Stimulated activated CD4-positive, alpha-beta T cell treated with anti-CD3 and anti-CD28 coated beads, Interleukin-1b, Interleukin-23, amount 100 ng/mL, for 48 hours (primary cell): ENCODE data around the gene NEURL4.

Source experiments
- DNase-seq: peaks from one replicate; pipeline ENCODE4 v3.0.0-alpha.2; 2020

The NEURL4 gene

DNA sequence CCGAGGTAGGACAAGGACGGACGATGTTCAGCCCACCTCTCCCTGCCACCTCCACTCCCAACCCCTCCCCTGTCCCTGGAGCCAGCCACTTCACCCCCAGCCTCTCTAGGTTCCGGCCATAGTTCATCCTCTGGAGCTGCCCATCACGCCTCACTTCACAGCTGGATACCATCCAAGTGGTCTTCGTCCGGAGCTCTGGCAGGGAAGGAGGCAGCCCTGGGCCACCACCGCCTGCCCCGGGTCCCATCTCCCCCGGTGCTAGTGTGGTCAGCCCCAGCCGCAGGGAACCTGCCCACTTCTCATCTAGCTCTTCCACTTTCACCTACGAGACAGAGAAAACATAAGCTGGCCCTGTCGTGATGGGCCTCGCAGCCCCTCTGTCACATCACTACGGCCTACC is 7.7 kb downstream of the NEURL4 start:
- no peak for DNase-seq

DNA sequence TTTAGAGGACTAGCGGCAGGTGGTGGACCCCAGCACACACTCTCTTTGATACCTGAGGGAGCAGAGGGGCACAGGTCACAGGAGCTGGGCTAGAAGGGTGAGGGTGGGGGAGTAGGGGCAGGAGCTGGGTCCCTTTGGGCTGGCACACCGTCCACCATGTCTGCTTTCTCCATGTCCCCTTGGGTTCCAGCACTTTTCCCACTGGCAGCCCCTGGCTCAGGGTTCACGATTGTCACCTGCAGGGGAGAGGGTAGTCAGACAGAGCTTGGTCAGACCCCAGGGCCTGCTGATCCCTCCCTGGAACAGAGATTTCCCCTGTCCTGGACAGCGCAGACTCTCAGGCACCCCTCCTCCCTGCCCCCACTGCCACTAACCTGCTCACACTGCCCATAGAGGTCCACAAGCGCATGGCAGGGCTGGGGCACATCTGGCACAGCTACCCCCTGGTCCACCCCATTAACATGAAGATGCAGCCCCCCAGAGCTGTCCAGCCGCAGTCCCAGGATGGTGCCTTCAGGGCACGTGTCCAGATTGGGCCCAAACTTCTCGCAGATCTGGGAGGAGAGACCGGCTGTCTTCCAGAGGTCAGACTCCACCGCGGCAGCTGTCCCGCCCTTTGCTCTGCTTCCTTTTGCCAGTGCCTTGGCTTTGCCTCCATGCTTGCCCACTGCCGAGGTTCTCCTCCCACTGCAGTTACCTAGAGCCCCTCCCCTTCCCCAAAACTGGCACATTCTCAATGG is 10.8 kb downstream of the NEURL4 start:
- DNase-seq = no peak

DNA sequence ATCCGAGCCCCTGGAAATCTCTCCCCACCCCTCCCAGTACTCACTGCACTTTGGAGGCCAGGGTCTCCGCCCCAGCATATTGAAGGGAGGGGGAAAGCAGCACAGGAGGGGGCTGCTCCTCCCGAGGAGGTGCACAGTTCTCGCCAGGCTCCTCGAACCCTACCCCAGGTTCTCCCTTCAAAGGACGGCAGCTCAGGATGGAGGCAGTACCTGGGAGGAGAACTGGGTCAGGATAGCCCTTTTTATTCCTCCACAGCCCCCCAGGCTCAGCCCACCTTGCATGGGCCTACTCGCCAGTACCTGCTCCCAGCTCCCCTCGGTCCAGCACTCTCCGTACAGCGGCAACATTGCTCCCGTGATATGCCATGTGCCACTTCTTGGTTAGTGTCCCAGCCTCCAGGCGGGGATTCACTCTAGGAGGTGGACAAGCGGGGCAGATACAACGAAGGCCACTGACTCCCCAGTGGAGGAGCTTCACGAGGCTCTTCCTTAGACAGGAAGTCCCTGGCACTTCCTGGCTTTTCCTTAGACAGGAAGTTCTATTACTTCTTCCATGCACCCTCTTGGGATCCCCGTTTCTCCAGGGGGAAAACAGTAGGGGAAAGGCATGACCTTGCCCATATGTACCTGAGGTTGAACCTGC is 11.9 kb downstream of the NEURL4 start:
- no peak for DNase-seq

DNA sequence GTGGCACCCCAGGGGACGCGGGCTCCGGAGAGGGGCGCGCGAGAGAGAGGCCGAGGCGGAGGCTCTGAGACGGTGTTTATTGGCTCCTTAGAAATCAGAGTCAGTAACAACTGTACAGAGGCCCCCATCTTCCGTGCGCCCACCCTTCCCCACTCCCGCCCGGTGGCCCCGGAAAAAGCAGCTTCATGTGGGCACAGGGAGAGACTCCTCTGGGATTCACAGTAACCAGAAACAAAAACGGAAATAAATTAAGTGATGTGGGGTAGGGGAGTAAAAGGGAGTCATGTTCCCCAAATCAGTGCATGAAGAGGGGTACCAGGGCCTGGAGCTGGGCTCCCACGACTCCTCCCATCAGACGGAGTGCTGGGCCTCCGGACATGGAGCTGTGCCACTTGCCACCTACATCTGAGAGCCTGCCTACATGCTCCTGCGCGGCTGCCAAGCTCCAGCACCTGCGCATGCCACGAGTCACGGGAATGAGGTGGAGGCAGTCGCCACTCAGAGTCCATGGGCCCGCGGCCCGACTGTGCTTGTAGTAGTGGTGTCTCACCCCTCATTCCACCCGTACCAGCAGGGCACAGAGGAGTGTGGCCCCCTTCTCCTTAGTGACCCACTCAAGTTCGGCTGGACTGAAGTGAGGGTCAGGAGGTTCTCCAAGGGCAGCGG is 13.4 kb downstream of the NEURL4 start:
- DNase-seq = no peak

DNA sequence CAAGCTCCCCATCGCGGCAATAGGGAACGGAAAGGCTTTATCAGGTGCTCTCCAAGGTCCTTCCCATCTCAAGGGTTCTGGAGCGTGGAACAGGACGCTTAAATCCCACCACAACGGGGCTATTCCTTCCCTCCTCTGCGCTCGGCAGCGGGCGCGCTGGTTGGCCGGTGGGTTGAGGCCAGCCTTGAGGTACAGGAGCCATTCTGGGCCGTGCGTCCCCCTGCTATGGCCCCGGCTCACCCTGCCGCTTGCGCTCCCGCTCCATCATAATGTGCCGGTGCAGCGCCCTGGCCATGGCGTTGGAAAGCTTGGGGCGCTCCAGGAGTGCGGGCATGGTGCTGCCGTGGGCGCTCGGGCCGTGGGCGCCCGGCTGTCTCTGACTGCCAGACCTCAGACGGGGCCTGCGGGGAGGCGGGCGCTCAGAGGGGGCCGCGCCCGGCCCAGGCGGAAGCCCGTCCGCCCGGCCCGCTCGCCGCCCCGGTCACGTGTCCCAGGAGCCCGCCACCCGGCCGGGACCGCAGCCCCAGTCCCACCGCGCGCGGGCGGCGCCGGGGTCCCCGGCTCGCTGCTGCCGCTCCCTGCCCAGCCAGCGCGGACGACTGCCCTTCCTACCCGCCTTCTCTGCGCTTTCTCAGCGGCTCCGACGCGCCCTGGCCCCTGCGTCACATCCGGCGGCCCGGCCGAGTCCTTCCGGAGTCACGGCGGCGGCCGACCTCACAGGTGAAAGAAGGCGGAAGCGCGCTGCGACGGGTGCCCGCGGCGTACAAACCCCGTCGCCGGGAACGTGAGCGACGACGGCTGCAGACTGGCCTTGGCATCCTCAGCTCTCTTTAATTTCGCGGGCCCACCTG is 14.2 kb downstream of the NEURL4 start, which contains the start of gene GPS2:
Gene GPS2, minus strand, starts transcription at position 642 of the 851 bp plus-strand sequence. Its CDS starts 308 bp downstream, at position 334.
- DNase-seq = peak; percentile 93

DNA sequence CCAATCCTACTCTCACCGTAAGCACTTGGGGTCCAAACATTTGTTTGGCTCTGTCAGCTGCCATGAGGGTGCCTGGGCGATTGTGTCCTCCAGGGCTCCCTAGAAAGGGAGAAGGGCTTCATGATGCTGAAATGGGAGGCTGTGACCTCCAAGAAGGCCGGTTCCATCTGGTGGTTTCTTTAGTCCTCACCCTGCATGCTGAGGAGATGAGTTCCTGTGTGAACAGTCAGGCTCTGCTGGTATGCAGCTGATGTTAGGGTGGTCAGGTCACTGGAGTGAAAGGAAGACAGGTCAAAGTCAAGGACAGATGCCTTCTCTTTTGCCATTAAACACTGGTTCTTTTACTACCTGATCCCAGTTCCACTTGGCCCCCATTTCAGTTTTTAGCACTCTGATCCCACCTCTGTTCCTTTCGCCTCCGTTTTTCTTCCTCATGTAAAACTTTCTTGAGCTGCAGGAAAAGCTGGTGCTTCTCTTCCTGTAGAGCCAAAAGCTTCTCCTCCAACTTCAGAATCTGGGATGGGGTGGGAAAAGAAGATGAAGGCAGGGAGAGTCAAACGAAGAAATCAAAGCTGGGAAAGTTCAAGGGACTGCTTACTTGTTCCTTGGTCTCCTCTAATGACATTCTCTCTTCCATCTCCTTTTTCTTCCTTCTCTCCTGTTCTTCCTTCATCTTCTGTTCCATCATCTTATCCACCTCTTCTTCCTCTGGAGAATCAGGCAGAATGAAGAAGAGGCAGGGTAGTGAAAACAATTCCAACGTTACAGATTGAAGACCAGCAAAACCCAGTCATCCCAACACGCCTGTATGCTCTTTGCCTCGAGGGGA is 15.0 kb downstream of the NEURL4 start:
- no peak for DNase-seq

DNA sequence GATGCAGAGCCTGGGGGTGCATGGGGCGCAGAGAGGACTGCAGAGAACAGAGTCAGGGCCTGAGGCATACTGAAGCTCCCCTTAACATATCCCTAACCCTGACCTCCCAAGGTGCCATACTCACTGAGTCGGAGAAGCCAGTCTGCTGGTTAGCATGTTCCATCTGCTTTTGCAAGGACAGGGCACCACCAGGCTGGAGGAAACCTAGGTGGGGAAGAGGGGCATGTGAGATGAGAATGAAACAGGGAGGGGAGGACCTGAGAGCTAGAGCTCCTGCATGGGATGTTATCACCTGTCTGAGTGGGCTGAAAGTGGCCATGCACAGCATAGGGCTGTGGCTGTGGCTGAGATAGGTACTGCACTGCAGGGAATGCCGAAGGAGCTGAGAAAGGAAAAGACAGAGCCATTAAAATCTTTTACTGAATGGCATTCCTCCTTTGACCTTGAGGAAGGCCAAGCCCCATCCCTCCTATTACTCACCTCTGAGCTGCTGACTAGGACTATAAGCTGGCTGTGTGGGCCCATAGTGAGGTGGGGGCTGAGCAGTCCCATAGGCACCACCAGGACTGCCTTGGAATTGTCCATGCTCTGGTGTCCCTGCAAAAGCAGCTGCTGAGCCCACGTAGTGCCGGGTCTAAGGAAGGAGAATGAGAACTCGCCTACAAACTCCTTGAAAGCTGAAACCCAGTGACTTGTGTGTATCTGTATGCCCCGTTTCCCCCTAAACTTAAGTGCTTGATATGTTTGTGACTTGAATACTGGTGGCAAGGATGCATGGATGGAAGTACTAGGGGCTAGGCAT is 15.8 kb downstream of the NEURL4 start:
- DNase-seq = peak; percentile 32

DNA sequence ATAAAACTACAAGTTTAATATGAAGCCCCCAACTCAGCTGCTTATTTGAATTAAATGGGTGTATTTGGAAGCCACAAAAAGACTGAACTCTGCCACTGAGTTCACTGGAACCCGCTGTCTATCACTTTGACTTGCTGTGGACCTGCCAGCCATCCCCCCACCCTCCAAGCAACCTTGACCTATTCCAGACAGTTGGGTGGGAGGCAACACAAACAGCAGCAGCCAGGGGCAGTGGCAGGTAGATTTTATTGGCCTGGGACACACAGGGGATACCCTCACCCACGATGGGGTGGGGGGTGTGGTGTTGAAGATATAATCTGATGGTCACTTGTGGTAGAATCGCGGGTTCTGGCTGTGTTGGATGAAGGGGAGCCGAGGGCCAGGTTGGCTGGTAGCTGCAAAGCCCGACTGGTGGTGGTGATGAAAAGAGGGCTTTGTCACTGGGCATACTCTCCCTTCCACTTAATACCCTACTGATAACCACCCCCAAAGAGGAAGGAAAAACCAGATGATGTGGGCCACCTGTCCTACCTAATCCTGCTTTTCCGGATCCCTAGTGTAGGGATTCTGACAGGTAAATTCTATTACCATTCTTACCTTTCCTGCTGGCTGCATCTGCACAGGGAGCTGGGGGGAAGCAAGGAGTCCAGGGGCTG is 16.6 kb downstream of the NEURL4 start:
- no peak for DNase-seq

DNA sequence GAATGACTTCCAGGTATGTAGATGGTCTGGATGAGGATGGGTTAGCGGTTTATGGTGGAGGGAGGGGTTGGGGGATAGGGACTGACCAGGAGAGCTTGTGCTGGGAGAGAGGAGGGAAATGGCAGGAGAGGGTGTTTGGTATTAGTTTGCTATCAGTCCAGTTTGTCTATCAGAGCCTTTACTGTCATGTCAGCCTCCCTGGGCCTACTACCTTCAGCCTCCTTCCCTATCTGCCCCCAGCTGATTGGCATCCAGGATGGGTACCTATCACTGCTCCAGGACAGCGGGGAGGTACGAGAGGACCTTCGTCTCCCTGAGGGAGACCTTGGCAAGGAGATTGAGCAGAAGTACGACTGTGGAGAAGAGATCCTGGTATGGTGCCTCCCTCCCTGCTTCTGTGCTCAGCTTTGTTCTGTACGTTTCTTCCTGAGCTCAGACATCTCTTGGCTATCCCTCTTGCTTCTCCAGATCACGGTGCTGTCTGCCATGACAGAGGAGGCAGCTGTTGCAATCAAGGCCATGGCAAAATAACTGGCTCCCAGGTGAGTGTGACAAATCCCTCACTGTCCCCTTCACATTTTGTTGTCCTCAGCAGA is 17.9 kb downstream of the NEURL4 start:
- no peak for DNase-seq

DNA sequence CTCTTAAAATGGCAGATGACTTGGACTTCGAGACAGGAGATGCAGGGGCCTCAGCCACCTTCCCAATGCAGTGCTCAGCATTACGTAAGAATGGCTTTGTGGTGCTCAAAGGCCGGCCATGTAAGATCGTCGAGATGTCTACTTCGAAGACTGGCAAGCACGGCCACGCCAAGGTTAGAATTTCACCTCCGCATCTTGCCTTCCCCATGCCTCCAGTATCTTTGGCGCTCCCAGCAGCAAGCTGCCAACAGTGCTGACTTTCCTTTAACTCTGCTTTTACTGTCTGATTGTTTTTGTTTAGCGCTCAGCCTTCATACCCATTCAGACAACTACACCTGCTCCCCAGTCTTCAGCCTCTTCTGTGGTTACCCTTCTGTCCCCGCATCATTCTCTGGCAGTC is 19.5 kb downstream of the NEURL4 start:
- DNase-seq = no peak

DNA sequence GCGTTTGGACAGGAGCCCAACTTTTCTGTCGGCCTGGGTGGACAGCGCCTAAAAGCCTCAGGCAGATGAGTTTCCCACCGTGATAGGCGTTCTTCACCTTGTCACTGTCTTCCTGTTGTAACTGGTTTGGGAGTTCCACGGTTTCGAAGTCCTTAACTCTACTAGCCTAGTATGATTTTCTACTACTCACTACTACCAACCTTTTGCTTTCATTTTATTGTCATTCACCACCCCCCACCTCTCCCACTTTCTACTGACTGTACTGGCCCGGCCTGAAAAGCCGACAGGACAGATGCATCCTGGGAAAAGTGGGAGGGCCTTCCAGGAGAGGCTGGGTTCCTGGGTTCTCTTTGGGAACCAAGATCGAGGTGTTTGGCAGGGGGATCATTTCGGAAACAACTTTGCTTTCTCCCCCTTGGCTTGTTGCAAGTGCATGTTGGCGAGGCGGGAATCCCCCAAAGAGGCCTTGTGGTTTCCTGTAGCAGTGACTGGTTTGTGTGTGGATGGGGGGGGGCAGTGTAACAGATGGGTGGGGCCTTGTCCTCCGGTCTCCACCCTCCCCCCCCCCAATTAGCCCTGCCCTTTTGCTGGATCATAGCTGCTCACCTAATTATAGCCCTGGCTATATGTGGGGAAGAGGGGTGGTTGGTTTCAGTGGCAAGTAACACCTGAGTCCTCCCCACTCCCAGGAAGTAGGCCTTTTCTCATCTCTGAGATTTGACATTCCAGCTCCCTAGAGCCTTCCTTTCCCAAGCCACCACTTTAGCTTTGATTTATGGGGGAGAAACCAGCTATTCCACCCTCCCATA is 20.3 kb downstream of the NEURL4 start:
- DNase-seq = peak; percentile 86

DNA sequence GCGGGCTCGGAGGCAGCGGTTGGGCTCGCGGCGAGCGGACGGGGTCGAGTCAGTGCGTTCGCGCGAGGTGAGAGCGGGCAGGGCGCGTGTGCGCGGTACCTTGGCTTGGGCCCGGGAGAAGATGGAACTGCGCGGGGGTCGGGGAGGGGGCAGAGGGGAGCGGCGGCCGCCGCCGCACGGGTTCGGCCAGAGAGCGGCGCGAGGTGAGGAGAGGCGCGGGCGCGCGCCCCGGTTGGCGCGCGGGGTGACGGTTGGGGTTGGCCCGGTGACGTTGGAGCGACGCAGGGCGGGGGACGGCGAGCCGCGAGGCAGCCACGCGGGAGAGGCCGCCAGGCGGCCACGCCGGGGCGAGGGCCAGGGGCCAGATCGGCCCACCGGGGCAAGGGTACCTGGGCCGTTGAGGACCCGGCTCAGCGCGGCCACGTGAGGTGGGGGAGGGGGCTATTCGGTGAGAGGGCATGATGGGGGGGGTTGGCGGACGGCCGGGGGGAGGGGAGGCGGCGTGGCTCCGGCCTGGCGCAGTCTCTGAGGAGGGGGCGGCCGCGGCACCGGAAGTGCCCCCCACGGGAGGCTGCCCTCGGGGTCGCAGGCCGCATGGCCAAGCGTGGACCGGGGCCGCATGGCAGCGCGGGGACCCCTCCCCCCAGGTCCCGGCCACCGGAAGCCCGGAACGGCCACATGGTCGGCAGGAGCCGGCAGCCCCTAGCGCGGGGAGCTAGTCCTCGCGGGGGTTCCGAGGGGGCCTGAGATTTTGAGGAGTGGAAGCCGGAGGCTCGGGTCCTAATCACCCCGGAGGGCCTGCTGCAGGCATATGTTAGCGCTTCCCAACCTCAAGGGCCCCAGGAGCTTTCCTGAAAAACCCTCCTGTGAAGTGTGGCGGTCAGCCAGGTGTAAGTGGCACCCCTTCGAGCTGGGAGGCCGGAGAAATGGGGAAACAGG is 21.2 kb downstream of the NEURL4 start:
- DNase-seq = peak; percentile 55

DNA sequence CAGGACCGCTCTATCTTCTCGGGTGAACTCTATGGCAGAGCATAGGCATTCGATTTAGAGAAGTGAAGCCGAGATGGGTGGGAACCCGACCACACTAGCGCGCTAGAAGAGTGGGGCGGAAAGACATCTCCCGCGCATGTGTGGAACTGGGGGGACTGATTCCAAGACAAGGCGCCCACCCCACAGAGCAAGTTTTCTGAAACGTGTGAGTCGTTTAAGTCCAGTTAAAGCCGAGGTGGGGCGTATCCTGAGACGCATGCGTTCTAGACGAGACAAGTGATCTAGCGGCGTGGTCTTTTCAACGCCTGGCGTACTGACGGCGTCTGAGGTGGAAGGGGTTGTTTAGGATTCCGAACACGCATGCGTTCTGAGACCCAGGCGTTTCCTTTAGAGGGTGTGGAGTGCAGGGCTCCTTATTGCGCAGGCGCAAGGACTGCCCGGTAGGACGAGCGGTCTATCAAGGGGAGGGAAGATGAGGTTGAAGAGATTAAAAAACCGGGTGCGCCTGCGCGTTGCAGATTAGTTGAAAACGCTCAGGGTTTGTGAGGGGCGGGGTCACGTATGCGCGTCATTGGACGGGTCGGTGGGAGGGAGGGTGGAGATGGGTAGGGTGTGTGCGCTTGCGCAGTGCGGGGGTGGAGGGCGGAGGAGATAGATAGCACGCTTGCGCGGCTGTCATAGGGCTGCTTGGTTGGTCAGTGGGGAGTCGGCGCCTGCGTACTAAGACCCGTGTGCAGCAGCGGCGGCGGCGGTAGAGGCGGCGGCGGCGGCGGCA is 22.0 kb downstream of the NEURL4 start, which contains the start of gene EIF5A:
Gene EIF5A, plus strand, starts transcription at position 718 of the 775 bp plus-strand sequence. CDS start 2,008 bp downstream, outside the sequence.
- DNase-seq = peak; percentile 100

DNA sequence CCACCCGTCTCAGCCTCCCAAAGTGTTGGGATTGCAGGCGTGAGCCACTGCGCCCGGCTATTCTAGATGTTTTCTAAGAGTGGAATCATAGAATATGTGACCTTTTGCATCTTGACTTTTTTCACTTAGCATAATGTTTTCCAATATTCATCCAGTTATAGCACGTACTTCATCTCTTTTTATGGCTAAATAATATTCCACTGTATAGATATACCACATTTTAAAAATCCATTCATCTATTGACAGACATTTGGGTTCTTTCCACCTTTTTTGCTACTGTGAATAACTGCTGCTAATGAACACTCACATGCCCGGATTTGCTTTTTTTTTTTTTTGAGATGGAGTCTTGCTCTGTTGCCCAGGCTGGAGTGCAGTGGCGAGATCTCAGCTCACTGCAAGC is 25.0 kb downstream of the NEURL4 start:
- DNase-seq = no peak

DNA sequence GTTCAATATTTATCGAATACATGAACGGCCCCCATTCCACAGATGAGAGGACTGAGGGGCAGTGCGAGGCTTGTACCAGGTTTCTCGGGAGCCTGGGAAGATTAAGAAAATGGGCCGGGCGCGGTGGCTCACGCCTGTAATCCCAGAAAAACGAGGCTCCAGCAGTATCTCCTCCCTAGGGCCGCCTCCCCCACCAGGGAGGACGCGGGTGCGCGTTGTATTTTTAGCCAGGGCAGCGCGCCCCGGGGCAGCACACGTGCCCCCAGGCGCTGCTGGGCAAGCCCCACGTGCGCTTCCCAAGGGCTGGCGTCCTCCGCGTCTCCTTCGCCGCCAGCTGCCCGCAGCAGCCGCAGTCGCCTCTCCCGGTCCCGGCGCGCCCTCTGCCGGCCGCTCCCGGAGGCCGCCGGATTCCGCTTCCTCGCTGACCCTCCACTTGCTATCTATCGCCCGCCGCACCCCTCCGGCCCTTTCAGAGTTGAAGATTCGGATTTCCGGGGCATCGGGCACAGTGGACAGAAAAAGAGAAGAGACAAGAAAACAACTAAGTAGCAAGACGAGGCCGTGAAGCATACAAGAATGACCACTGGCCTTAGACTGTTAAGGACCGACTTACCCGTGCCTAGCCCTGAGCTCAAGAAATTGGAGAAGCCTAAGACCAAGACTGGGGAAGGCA is 32.8 kb downstream of the NEURL4 start:
- peak; percentile 59 for DNase-seq
